GM19463 (cell line): ENCODE measurements around the gene RPS4Y2.

Experiments used
- ATAC-seq: cut with Tn5 transposase; IDR thresholded peaks from one replicate; pipeline ENCODE4 v1.9.1; 2021; ENCODE audit warnings: mild to moderate bottlenecking, moderate library complexity; ENCODE audit not compliant: unreplicated experiment

The RPS4Y2 gene

DNA sequence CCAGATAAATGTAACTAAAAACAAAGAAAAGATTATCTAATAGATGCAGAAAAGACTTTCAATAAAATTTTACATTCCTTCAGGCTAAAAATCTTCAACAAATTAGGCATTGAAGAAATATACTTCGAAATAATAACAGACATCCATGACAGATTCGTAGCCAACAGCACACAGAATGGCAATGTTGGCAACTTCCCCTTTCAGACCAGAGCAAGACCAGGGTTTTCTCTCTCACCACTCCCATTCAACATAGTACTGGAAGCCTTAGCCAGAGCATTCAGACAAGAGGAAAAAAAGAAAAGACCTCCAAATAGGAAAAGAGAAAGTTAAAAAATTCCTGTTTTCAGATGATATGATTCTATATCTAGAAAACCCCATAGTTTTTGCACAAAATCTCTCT is 61.2 kb downstream of the RPS4Y2 start:
- ATAC-seq, result no peak
